ENCODE data around the gene CERS4. TPM values are rescaled to one million over a fixed set of nuclear protein-coding genes. Genes with fewer than 3 reads are reported as not detected.

Gene CERS4
- total and polyA plus RNA-seq, 2 donors (not counting 3 experiments of a cell fraction or from before 2014, with no cell fraction given): 4.9 to 7.7 TPM

- Histone ChIP-seq H3K4me1 (ENCODE audit: control insufficient read depth, extremely low read depth, insufficient read depth, low read length) (no peaks in the 10 kb centered on the region), H3K4me3 (replicated peaks in 1 of 3; ENCODE audit: insufficient read depth in 1 of 3, low read depth in 1 of 3, low read length in 3 of 3) (no peak overlapping the region), H3K79me2 (ENCODE audit: control insufficient read depth, insufficient read depth, low read length) (no peaks in the 10 kb centered on the region), H3K9ac (replicated peaks; ENCODE audit: extremely low read depth, insufficient read depth, low read length) (no peak overlapping the region), H3K4me2 (ENCODE audit: insufficient read depth, low read length) (no peak overlapping the region), H3K9me3 (replicated peaks; ENCODE audit: control insufficient read depth, insufficient read depth, low read length) (no peaks in the 10 kb centered on the region), H2AFZ (ENCODE audit: low read depth, low read length) (no peak overlapping the region), H3K36me3 (ENCODE audit: control insufficient read depth in 2 of 2, extremely low read depth in 1 of 2, insufficient read depth in 2 of 2, low read length in 2 of 2) (no peaks in the 10 kb centered on the region), H4K20me1 (replicated peaks; ENCODE audit: control insufficient read depth, extremely low read depth, insufficient read depth, low read length) (no peaks in the 10 kb centered on the region), H3K27ac (ENCODE audit: insufficient read depth, low read depth, low read length) (no peak overlapping the region), H3K27me3 (ENCODE audit: control insufficient read depth in 2 of 2, insufficient read depth in 2 of 2, low read length in 2 of 2) (no peaks in the 10 kb centered on the region), H3K9me1 (replicated peaks; ENCODE audit: control insufficient read depth, extremely low read depth, insufficient read depth, low read length) (no peaks in the 10 kb centered on the region)
- DNase-seq (ENCODE audit: low read depth, low spot score) (no peak), FAIRE-seq (no peak)
- dilution Hi-C loops (cut with MboI; ENCODE audit: extremely low pct_ligation_motif_present, low sequenced_read_pairs) (no loop called here), intact Hi-C loops (cut with micrococcal nuclease) (no loop called here)
- TF ChIP-seq CTCF (IDR thresholded peaks at IDR 0.05; ENCODE audit: extremely low read depth in 1 of 2, insufficient read depth in 1 of 2, low read depth in 1 of 2, low read length in 2 of 2): no peak
- TF ChIP-seq MYC (IDR thresholded peaks at IDR 0.05; ENCODE audit: low read depth, low read length): no peak
- no peak for TF ChIP-seq GATA2 (IDR thresholded peaks at IDR 0.05; ENCODE audit: insufficient read depth, insufficient read length, low read depth, low read length)
- no peak for TF ChIP-seq FOS (IDR thresholded peaks at IDR 0.05; ENCODE audit: borderline replicate concordance, insufficient read depth, low read length)
- TF ChIP-seq POLR2AphosphoS5 (IDR thresholded peaks at IDR 0.05; ENCODE audit: insufficient read depth, low read depth, low read length): no peak
- TF ChIP-seq JUN (IDR thresholded peaks at IDR 0.05; ENCODE audit: borderline replicate concordance, insufficient read depth, insufficient read length, low read depth): no peak
- no peak for TF ChIP-seq MAX (IDR thresholded peaks at IDR 0.05; ENCODE audit: insufficient read depth, insufficient read length)
- no peak for TF ChIP-seq POLR2A (IDR thresholded peaks at IDR 0.05; ENCODE audit: low read depth, low read length)
- no peak for TF ChIP-seq EZH2 (IDR thresholded peaks at IDR 0.05; ENCODE audit: borderline replicate concordance, low read depth, low read length, severe bottlenecking)
- BruUV-seq (replicated peaks): no TSS peak
- ChIA-PET CTCF (interaction anchor here (0.8 kb wide), 1 partner anchor 190 kb away, joined by 3 read pairs; no protein-coding TSS in a partner anchor), POLR2A (interaction anchor here (0.6 kb wide), 1 partner anchor 8 kb away, joined by 3 read pairs; no protein-coding TSS in a partner anchor)
These were observed 48.0 kb upstream of the CERS4 start for GRCh38 chr19:8161135-8161646.
